B cell (primary cell): ENCODE results near the gene MSH3. TPM values are rescaled to one million over a fixed set of nuclear protein-coding genes. Genes with fewer than 3 reads are reported as not detected.

Experiments used
- ATAC-seq: fragments of 200-7000 bp; cut with Tn5 transposase; one replicate; pipeline ENCODE4 v1.10.0; 2021; ENCODE audit warnings: low read depth, mild to moderate bottlenecking, moderate number of reproducible peaks, moderate library complexity
- CTCF ChIA-PET: fragments of 350-600 bp; sonication (Branson Sonifier 250); formaldehyde crosslinking; loops from one replicate; lab custom pipeline; 2021; ENCODE audit warnings: antibody characterized with exemption, inconsistent platforms; lab: Charles Lee
- POLR2A ChIA-PET: fragments of 350-600 bp; sonication (Branson Sonifier 250); formaldehyde crosslinking; loops from one replicate; lab custom pipeline; 2021; ENCODE audit warnings: antibody characterized with exemption; lab: Charles Lee
- DNase-seq: peaks from one replicate; pipeline ENCODE4 v3.0.0; 2013
- H2AFZ ChIP-seq: 2 replicates; pipeline ENCODE4 v1.6.1; 2012; ENCODE audit warnings: mild to moderate bottlenecking, low read depth, low read length; ENCODE audit not compliant: insufficient read depth, poor library complexity, severe bottlenecking
- H3K27ac ChIP-seq, 2 donors: 1 replicate in 1 of 2; 2 replicates in 1 of 2; pipeline ENCODE4 v1.5.1; 2012 to 2013; ENCODE audit warnings: low read length in 2 of 2, mild to moderate bottlenecking in 2 of 2, moderate library complexity in 1 of 2
- H3K27me3 ChIP-seq, 4 experiments: fragments of 200-600 bp in 1 of 4; sonication (generic) in 1 of 4; replicated peaks in 1 of 4; 1 replicate in 2 of 4; 2 replicates in 2 of 4; pipeline versions ENCODE4 v1.6.1 to v1.7.0; 2013 to 2016; ENCODE audit warnings: low read length in 3 of 4, mild to moderate bottlenecking in 2 of 4, mixed read lengths in 1 of 4, moderate library complexity in 1 of 4; ENCODE audit not compliant: insufficient read depth in 4 of 4, control insufficient read depth in 3 of 4; ENCODE audit errors: control extremely low read depth in 1 of 4
- H3K36me3 ChIP-seq, 2 experiments: replicated peaks in 1 of 2; 1 replicate in 1 of 2; 2 replicates in 1 of 2; pipeline versions ENCODE4 v1.6.1 to v1.7.1; 2013; ENCODE audit warnings: low read length in 1 of 2; ENCODE audit not compliant: insufficient read depth in 2 of 2, control insufficient read depth in 1 of 2; ENCODE audit errors: control extremely low read depth in 1 of 2, extremely low read depth in 1 of 2
- H3K4me1 ChIP-seq, 2 donors: fragments of 200-600 bp in 1 of 2; sonication (generic) in 1 of 2; 1 replicate in 1 of 2; 2 replicates in 1 of 2; pipeline versions ENCODE4 v1.5.1 to v1.6.1; 2013 to 2017; ENCODE audit warnings: low read length in 2 of 2; ENCODE audit not compliant: control insufficient read depth in 2 of 2, insufficient read depth in 2 of 2
- H3K4me2 ChIP-seq: replicated peaks from 2 replicates; pipeline ENCODE3; 2012; ENCODE audit warnings: mild to moderate bottlenecking, low read depth, low read length; ENCODE audit not compliant: poor library complexity, severe bottlenecking
- H3K4me3 ChIP-seq, 5 experiments: fragments of 200-600 bp in 1 of 5; sonication (generic) in 1 of 5; 1 replicate in 3 of 5; 2 replicates in 2 of 5; pipeline versions ENCODE4 v1.5.1 to v1.7.0; 2011 to 2016; ENCODE audit warnings: low read length in 4 of 5, mild to moderate bottlenecking in 4 of 5, low read depth in 2 of 5, control low read depth in 1 of 5, moderate library complexity in 1 of 5; ENCODE audit not compliant: insufficient read depth in 1 of 5; ENCODE audit errors: control extremely low read depth in 1 of 5, extremely low read depth in 1 of 5
- H3K79me2 ChIP-seq: fragments of 200-600 bp; sonication (generic); one replicate; pipeline ENCODE4 v1.6.0; 2016; ENCODE audit warnings: low read length; ENCODE audit not compliant: control insufficient read depth, insufficient read depth
- H3K9ac ChIP-seq: fragments of 200-600 bp; sonication (generic); 2 replicates; pipeline ENCODE4 v1.6.1; 2017; ENCODE audit warnings: mild to moderate bottlenecking, low read length, moderate library complexity
- H3K9me3 ChIP-seq, 3 donors: one replicate each; pipeline versions ENCODE4 v1.6.1 to v1.7.1; 2013; ENCODE audit warnings: low read length in 2 of 3; ENCODE audit not compliant: control insufficient read depth in 2 of 3, insufficient read depth in 1 of 3; ENCODE audit errors: control extremely low read depth in 1 of 3
- H4K20me1 ChIP-seq: 2 replicates; pipeline ENCODE4 v1.6.0; 2012; ENCODE audit warnings: mild to moderate bottlenecking, low read length; ENCODE audit not compliant: insufficient read depth, control insufficient read depth, poor library complexity, severe bottlenecking
- H3K27ac Mint-ChIP-seq: one replicate; pipeline ENCODE4 v1.8.0; 2021; ENCODE audit warnings: mixed read lengths
- H3K27me3 Mint-ChIP-seq: one replicate; pipeline ENCODE4 v1.8.0; 2021; ENCODE audit warnings: mixed read lengths
- H3K4me1 Mint-ChIP-seq: one replicate; pipeline ENCODE4 v1.8.0; 2021; ENCODE audit warnings: mixed read lengths
- H3K4me3 Mint-ChIP-seq: one replicate; pipeline ENCODE4 v1.8.0; 2021; ENCODE audit warnings: mixed read lengths
- H3K9me3 Mint-ChIP-seq: one replicate; pipeline ENCODE4 v1.8.0; 2022; ENCODE audit warnings: mixed read lengths; ENCODE audit not compliant: insufficient read depth
- CTCF ChIP-seq: fragments of 200-600 bp; IDR thresholded peaks from one replicate; pipeline ENCODE4 v1.8.0; 2022; ENCODE audit warnings: antibody characterized with exemption, mild to moderate bottlenecking
- EZH2 ChIP-seq: IDR thresholded peaks from 2 replicates; pipeline ENCODE4 v1.6.1; 2012; ENCODE audit warnings: borderline replicate concordance, low read depth, mild to moderate bottlenecking, moderate library complexity, low read length; ENCODE audit not compliant: insufficient read depth, poor library complexity, severe bottlenecking
- WGBS: methylation state at CpG from one replicate; pipeline ENCODE4 v1.1.5; 2013; ENCODE audit warnings: missing lambda C conversion rate; ENCODE audit not compliant: insufficient coverage; 5-methylcytosine and 5-hydroxymethylcytosine counted together
- intact Hi-C: fragments of 100-400 bp; cut with micrococcal nuclease; formaldehyde crosslinking; loops from one replicate; pipeline ENCODE4 v1.10.0; 2022
- polyA plus RNA-seq: library from polyadenylated mRNA; depleted of rRNA; stranded (reverse); fragments of >200 nt; gene quantifications from 2 replicates; pipeline ENCODE4 v1.2.3, GENCODE V29; 2012
- total RNA-seq, 2 donors: library from RNA; stranded (reverse); fragments of 120-200 nt in 1 of 2; gene quantifications; 1 replicate in 1 of 2; 2 replicates in 1 of 2; pipeline versions ENCODE4 v1.2.3 to v1.2.4, GENCODE V29; 2013 to 2022

Gene MSH3
- total and polyA plus RNA-seq, 2 donors (not counting 1 experiment from before 2014, with no cell fraction given): 3.5 to 26.3 TPM

GRCh38 chr5:80904533-80905187 is 250.2 kb downstream of the MSH3 start:
- Histone ChIP-seq H3K4me1 (no peaks in the 10 kb centered on the region), H4K20me1 (no peaks in the 10 kb centered on the region), H3K4me2 (no peak overlapping the region), H3K4me3 (no peak overlapping the region), H3K36me3 (no peaks in the 10 kb centered on the region), H3K27me3 (no peaks in the 10 kb centered on the region), H3K27ac (no peak overlapping the region), H3K79me2 (no peaks in the 10 kb centered on the region), H2AFZ (no peak overlapping the region), H3K9ac (no peak overlapping the region), H3K9me3 (peaks cover 1 to 12% (median 5%) of the 10 kb centered on the region in 3 donors)
- ATAC-seq: no peak
- Mint-ChIP-seq H3K27me3 (no peaks in the 10 kb centered on the region), H3K4me3 (no peak overlapping the region), H3K27ac (no peak overlapping the region), H3K4me1 (peaks cover 6% of the 10 kb centered on the region), H3K9me3 (peaks cover 8% of the 10 kb centered on the region)
- TF ChIP-seq EZH2 (no peak), CTCF (no peak)
- no peak for DNase-seq
- POLR2A ChIA-PET: no interaction called here
- CTCF ChIA-PET: no interaction called here
- intact Hi-C loops: no loop called here
- WGBS: no CpG with 5 or more reads among the region's 1 CpG

- no peak overlapping the region for H3K4me3 Mint-ChIP-seq
- Histone ChIP-seq H2AFZ (no peak overlapping the region), H3K4me3 (no peak overlapping the region), H3K27ac (no peak overlapping the region), H4K20me1 (no peaks in the 10 kb centered on the region), H3K4me2 (no peak overlapping the region), H3K36me3 (no peaks in the 10 kb centered on the region), H3K9ac (no peak overlapping the region), H3K27me3 (no peaks in the 10 kb centered on the region), H3K4me1 (no peaks in the 10 kb centered on the region), H3K79me2 (no peaks in the 10 kb centered on the region), H3K9me3 (peaks cover 1 to 12% (median 5%) of the 10 kb centered on the region in 3 donors)
- no peak for TF ChIP-seq CTCF
- no peak for TF ChIP-seq EZH2
- ATAC-seq (no peak), DNase-seq (no peak)
- no peaks in the 10 kb centered on the region for H3K27me3 Mint-ChIP-seq
- H3K27ac Mint-ChIP-seq: no peak overlapping the region
- ChIA-PET POLR2A (no interaction called here), CTCF (interaction anchor here (0.5 kb wide), 1 partner anchor 21 kb away, joined by 3 read pairs; no protein-coding TSS in a partner anchor)
- intact Hi-C loops: no loop called here
- H3K4me1 Mint-ChIP-seq: peaks cover 6% of the 10 kb centered on the region
- peaks cover 8% of the 10 kb centered on the region for H3K9me3 Mint-ChIP-seq
- WGBS: no CpG with 5 or more reads among the region's 1 CpG
Observed at GRCh38 chr5:80905405-80905804, 251.0 kb downstream of the MSH3 start.
